Measurements from ENCODE around the gene PARN. TPM values are rescaled to one million over a fixed set of nuclear protein-coding genes. Genes with fewer than 3 reads are reported as not detected.

PARN gene
- total RNA-seq, 4 donors from 2014 or later = 36.6 to 66.8 (median 53.5) TPM

DNA sequence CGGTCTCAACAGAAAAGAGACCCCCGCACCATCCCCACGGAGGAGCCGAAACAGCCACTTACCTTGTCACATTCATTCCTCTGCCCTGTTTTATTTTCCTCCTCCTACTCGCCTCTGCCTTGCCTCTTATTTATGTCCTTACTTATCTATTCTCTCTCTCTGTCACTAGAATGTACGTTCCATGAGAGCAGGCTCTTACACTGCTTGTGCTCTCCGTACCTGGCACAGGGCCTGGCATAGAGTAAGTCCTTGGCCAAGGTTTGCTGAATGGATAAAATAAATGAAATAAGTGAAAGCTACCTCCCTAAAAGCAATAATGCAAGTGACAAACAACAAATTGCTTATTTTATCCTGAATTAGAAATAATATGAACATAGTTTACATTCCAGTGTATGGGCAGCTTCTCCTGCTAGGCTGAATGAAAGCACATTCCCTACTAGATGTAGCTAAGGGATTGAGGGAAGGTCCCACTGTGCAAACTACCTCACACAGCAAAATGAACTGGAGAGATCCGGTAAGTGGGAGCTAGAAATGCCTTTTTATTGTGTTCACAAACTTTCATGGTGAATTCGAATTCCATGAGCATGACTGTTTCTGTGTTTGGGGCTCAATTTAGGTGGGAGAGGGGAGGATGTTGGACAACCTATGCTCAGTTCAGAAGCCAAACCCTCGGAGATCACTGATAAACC, 173.1 kb downstream of the PARN start:
- Histone ChIP-seq H3K27me3 (no peaks in the 10 kb centered on the region), H3K9me3 (no peaks in the 10 kb centered on the region), H3K4me3 (no peak overlapping the region), H3K36me3 (no peaks in the 10 kb centered on the region), H3K4me1 (no peaks in the 10 kb centered on the region), H3K27ac (no peak overlapping the region)
- DNase-seq = no peak
- TF ChIP-seq, protein P1, sequence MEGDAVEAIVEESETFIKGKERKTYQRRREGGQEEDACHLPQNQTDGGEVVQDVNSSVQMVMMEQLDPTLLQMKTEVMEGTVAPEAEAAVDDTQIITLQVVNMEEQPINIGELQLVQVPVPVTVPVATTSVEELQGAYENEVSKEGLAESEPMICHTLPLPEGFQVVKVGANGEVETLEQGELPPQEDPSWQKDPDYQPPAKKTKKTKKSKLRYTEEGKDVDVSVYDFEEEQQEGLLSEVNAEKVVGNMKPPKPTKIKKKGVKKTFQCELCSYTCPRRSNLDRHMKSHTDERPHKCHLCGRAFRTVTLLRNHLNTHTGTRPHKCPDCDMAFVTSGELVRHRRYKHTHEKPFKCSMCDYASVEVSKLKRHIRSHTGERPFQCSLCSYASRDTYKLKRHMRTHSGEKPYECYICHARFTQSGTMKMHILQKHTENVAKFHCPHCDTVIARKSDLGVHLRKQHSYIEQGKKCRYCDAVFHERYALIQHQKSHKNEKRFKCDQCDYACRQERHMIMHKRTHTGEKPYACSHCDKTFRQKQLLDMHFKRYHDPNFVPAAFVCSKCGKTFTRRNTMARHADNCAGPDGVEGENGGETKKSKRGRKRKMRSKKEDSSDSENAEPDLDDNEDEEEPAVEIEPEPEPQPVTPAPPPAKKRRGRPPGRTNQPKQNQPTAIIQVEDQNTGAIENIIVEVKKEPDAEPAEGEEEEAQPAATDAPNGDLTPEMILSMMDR (IDR thresholded peaks at IDR 0.05) = no peak
- no peak for TF ChIP-seq POLR2A (IDR thresholded peaks at IDR 0.05)

DNA sequence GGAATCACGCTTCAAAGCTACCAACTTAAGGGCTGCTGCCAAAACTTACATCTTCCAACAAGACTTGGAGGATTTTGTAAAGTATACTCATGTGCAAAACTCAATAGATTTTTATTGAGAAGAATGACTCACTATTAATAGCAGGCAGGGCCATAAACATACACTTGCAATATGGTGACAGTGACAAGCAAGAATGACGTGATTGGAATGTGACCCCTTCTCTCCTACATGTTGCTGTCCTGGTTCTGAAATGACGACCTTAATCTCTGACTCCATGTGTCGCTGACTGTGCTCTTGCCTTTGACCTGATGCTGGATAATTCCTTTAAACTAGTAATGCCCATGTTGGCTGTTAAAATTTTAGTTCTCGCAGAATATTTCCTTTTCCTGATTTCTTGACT, 174.5 kb downstream of the PARN start:
- Histone ChIP-seq H3K4me1 (no peaks in the 10 kb centered on the region), H3K4me3 (no peak overlapping the region), H3K27me3 (no peaks in the 10 kb centered on the region), H3K9me3 (no peaks in the 10 kb centered on the region), H3K36me3 (no peaks in the 10 kb centered on the region), H3K27ac (no peak overlapping the region)
- DNase-seq = no peak
- TF ChIP-seq, protein P1 (IDR thresholded peaks at IDR 0.05) = no peak
- TF ChIP-seq POLR2A (IDR thresholded peaks at IDR 0.05) = no peak

DNA sequence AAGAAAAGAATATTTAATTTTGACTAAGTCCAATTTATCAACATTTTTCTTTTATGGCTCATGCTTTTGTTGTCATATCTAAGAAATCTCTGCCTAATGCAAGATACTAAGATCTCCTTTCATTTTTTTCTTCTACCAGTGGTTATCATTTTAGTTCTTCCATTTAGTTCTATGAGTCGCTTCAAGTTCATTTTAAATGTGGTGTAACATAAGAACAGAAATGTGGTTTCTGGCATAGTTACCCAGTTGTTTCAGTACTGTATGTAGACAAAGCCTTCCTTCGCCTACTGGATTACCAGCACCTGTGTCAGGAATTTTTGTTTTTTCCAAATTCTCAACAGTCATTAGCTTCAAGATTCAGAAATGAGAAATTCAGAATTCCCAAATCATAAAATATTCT, 175.7 kb downstream of the PARN start:
- Histone ChIP-seq H3K9me3 (no peaks in the 10 kb centered on the region), H3K4me3 (no peak overlapping the region), H3K27ac (no peak overlapping the region), H3K4me1 (no peaks in the 10 kb centered on the region), H3K27me3 (no peaks in the 10 kb centered on the region), H3K36me3 (no peaks in the 10 kb centered on the region)
- DNase-seq = no peak
- TF ChIP-seq POLR2A (IDR thresholded peaks at IDR 0.05) = no peak
- TF ChIP-seq, protein P1 (IDR thresholded peaks at IDR 0.05) = no peak

DNA sequence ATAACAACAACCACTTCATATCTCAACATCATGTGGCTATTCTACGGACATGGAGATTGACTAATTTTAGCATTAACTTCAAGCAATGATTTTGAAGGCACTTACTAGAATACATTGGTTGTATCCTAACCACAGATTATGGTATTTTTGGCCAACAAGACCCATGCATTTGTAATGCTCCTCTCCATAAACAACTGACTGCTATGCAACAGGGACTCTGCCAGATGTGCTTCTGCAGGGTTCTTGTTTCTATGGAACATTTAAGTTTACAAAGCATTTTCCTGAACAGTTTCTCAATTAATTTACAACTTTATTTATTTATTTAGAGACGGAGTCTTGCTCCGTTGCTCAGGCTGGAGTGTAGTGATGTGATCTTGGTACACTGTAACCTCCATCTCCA, 178.0 kb downstream of the PARN start:
- Histone ChIP-seq H3K36me3 (no peaks in the 10 kb centered on the region), H3K9me3 (no peaks in the 10 kb centered on the region), H3K4me1 (no peaks in the 10 kb centered on the region), H3K4me3 (no peak overlapping the region), H3K27me3 (no peaks in the 10 kb centered on the region), H3K27ac (no peak overlapping the region)
- DNase-seq = no peak
- TF ChIP-seq POLR2A (IDR thresholded peaks at IDR 0.05) = no peak
- TF ChIP-seq, protein P1 (IDR thresholded peaks at IDR 0.05) = no peak

DNA sequence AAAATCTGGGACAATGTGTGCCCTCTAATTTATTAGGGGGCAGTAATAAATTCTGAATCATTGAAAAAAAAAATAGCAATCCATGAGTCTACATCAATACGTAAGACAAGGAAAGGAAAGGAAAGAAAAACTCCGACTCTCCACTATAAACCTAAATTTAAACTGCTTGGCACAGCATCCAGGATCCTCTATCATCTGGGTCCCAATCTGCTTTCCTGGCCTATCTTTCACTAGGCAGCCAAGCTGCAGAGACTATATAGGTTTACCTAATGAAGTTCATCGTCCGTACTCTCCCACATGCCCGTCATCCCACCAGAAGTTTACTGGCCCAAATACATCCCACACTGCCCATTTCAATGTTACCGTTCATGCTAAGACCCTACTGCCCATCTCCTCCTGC, 179.2 kb downstream of the PARN start:
- Histone ChIP-seq H3K4me3 (no peak overlapping the region), H3K4me1 (no peaks in the 10 kb centered on the region), H3K9me3 (no peaks in the 10 kb centered on the region), H3K27ac (no peak overlapping the region), H3K36me3 (peaks cover 0 to 8% (median 0%) of the 10 kb centered on the region in 3 donors), H3K27me3 (no peaks in the 10 kb centered on the region)
- DNase-seq = no peak
- TF ChIP-seq POLR2A (IDR thresholded peaks at IDR 0.05) = no peak
- TF ChIP-seq, protein P1 (IDR thresholded peaks at IDR 0.05) = no peak
